Measurements from ENCODE around the gene MFSD2A. TPM values are rescaled to one million over a fixed set of nuclear protein-coding genes. Genes with fewer than 3 reads are reported as not detected.

MFSD2A gene
- polyA plus RNA-seq, 1 of the 3 experiments (the other 2 are of a cell fraction) = 6.3 TPM

- TF ChIP-seq IRF3 (IDR thresholded peaks at IDR 0.05; ENCODE audit: low read depth, low read length) = no peak
- TF ChIP-seq MXI1 (IDR thresholded peaks at IDR 0.05; ENCODE audit: low read depth, low read length) = no peak
Measured at GRCh38 chr1:39952359-39953110, 2.4 kb upstream of the MFSD2A start (continued).

- Histone ChIP-seq H4K20me1 (ENCODE audit: insufficient read depth) (no peaks in the 10 kb centered on the region), H3K79me2 (ENCODE audit: insufficient read depth) (peaks cover 8% of the 10 kb centered on the region; the same call in 1 of the 2 replicates), H3K27me3 (ENCODE audit: insufficient read depth) (no peaks in the 10 kb centered on the region), H3K4me3 (ENCODE audit: low read depth in 2 of 2, low read length in 1 of 2) (peak overlapping the region in 1 of 2 experiments; percentile 66; a peak in 2 of 4 replicates), H3K4me1 (ENCODE audit: control insufficient read depth in 1 of 2, insufficient read depth in 2 of 2, low read depth in 1 of 2, low read length in 1 of 2) (peaks cover 0 to 23% of the 10 kb centered on the region in 2 experiments; a peak in 1 of 4 replicates), H3K9ac (peak overlapping the region; percentile 22; the same call in 1 of the 2 replicates), H3K27ac (ENCODE audit: low read depth in 2 of 2, low read length in 1 of 2) (no peak overlapping the region), H3F3A (replicated peaks; ENCODE audit: insufficient read depth) (no peaks in the 10 kb centered on the region), H3K4me2 (peak overlapping the region; percentile 99), H2AFZ (ENCODE audit: low read depth) (peak overlapping the region; percentile 94), H3K36me3 (replicated peaks in 1 of 2; ENCODE audit: control insufficient read depth in 1 of 2, insufficient read depth in 2 of 2, low read length in 1 of 2) (no peaks in the 10 kb centered on the region), H3K9me3 (no peaks in the 10 kb centered on the region), H3K9me2 (no peaks in the 10 kb centered on the region)
- ChIA-PET POLR2A (interaction anchor here (0.8 to 1.3 kb wide), 2 partner anchors 29 to 378 kb away, joined by 3 read pairs; no protein-coding TSS in a partner anchor), CTCF (interaction anchor here (1.6 to 6.0 kb wide), 2 partner anchors 19 to 35 kb away, joined by 10 to 37 read pairs; no protein-coding TSS in a partner anchor)
- no peak for DNase-seq
- 72% methylated on average over 13 of the region's 17 CpGs for WGBS (ENCODE audit: low lambda C conversion rate)
- TF ChIP-seq TEAD4 (IDR thresholded peaks at IDR 0.05; ENCODE audit: borderline replicate concordance, insufficient read depth) (no peak), TCF12 (IDR thresholded peaks at IDR 0.05) (no peak), GABPA (IDR thresholded peaks at IDR 0.05; ENCODE audit: low read depth) (no peak), TAF1 (IDR thresholded peaks at IDR 0.05; ENCODE audit: borderline replicate concordance, low read depth, low read length) (no peak), CHD2 (IDR thresholded peaks at IDR 0.05; ENCODE audit: low read length, partially characterized antibody) (no peak), NRF1 (IDR thresholded peaks at IDR 0.05; ENCODE audit: low read depth, low read length) (no peak), REST (IDR thresholded peaks at IDR 0.05; ENCODE audit: low read depth, low read length) (no peak), USF2 (IDR thresholded peaks at IDR 0.05; ENCODE audit: borderline replicate concordance, low read depth, low read length) (no peak), CTCF (IDR thresholded peaks at IDR 0.05) (no peak), YY1 (IDR thresholded peaks at IDR 0.05; ENCODE audit: low read depth) (no peak), MXI1 (IDR thresholded peaks at IDR 0.05; ENCODE audit: low read depth, low read length) (no peak), RFX5 (IDR thresholded peaks at IDR 0.05; ENCODE audit: low read length) (no peak), FOSL2 (IDR thresholded peaks at IDR 0.05; ENCODE audit: borderline replicate concordance, low read depth) (no peak), POLR2AphosphoS5 (IDR thresholded peaks at IDR 0.05; ENCODE audit: low read depth, low read length) (no peak)
Measured at GRCh38 chr1:39954324-39954869, 548 bp upstream of the MFSD2A start.

Measured in SK-N-SH (cell line).